ENCODE measurements around the gene ZHX3. TPM values are rescaled to one million over a fixed set of nuclear protein-coding genes. Genes with fewer than 3 reads are reported as not detected.

ZHX3 gene
- total RNA-seq, 2 experiments from 2014 or later: 12.8 to 15.4 TPM

- DNase-seq: no peak
- Mint-ChIP-seq H3K4me1 (peaks cover 2% of the 10 kb centered on the region), H3K9me3 (ENCODE audit: low read depth) (no peaks in the 10 kb centered on the region), H3K36me3 (ENCODE audit: low read depth) (no peaks in the 10 kb centered on the region), H3K27ac (no peak overlapping the region), H3K4me3 (no peak overlapping the region), H3K27me3 (no peaks in the 10 kb centered on the region)
- ChIA-PET POLR2A (no interaction called here), CTCF (no interaction called here)
- intact Hi-C loops (cut with DNase I, micrococcal nuclease): no loop called here
- ATAC-seq: no peak
Measured at GRCh38 chr20:41307021-41307420, 10.5 kb downstream of the ZHX3 start.

DNA sequence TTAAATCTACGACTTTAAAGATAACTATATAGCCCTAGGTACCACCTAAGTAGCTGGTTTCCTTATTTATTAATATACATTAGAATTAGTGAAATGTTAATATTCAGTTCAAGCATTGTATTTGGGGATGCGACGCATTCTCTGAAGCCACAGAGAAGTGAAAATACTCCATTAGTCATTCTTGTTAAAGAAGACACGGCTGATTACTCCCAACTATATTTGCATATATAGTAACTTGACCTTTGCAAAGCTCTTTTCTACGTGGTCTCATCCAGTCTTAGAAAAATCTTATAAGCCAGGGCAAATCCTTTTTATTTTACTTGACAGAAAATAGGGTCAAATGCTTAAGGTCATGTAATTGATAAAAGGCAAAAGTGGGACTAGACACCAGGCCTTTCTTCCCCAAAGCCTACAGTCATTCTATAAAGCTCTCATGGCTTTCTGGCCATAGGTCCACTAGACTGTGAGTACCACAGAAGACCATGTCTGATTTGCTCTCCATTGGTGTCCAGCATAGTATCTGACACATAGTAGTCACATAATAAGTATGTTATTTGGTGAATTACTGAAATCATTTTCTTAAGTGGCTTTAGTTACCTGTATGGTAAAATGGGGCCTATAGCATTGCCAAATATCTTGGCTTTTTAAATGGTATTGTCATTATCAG is 11.3 kb downstream of the ZHX3 start:
- intact Hi-C loops (cut with DNase I, micrococcal nuclease): no loop called here
- H3K9me3 Mint-ChIP-seq (ENCODE audit: low read depth): no peaks in the 10 kb centered on the region
- H3K27ac Mint-ChIP-seq: no peak overlapping the region
- DNase-seq (no peak), ATAC-seq (no peak)
- POLR2A ChIA-PET: no interaction called here
- CTCF ChIA-PET: interaction anchor here (0.6 kb wide), 1 partner anchor 249 kb away, joined by 3 read pairs; no protein-coding TSS in a partner anchor
- no peak overlapping the region for H3K4me3 Mint-ChIP-seq
- H3K27me3 Mint-ChIP-seq: no peaks in the 10 kb centered on the region
- no peaks in the 10 kb centered on the region for H3K36me3 Mint-ChIP-seq (ENCODE audit: low read depth)
- peaks cover 2% of the 10 kb centered on the region for H3K4me1 Mint-ChIP-seq

GRCh38 chr20:41304424-41305079 is 13.0 kb downstream of the ZHX3 start:
- ATAC-seq: no peak

DNA sequence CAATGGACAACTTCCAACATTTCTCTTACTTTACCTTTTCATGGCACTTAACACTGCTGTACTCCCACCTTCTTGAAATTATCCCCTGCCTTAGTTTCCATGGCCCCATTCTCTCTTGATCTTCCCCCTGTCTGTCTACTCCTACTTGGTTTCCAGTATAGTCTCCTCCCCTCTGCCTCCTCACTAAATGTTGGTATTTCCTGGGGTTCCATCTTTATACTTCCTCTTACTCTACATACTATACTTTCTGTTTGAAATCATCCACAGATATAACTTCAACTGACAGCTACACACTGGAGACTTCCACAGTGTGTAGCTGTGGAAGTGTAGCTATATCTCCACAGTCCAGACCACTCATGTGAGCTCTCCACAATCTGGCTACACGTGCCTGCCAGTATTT is 13.5 kb downstream of the ZHX3 start:
- Mint-ChIP-seq H3K9me3 (ENCODE audit: low read depth) (no peaks in the 10 kb centered on the region), H3K27me3 (no peaks in the 10 kb centered on the region), H3K27ac (no peak overlapping the region), H3K4me1 (peaks cover 2% of the 10 kb centered on the region), H3K4me3 (no peak overlapping the region), H3K36me3 (ENCODE audit: low read depth) (no peaks in the 10 kb centered on the region)
- POLR2A ChIA-PET: no interaction called here
- DNase-seq (no peak), ATAC-seq (no peak)
- intact Hi-C loops (cut with DNase I, micrococcal nuclease): no loop called here
- CTCF ChIA-PET: interaction anchor here (1.1 to 1.3 kb wide), 3 partner anchors 10 to 37 kb away, joined by 3 to 4 read pairs (median 3); partner anchors contain the start of gene LPIN3

More at GRCh38 chr20:41304424-41305079, 13.0 kb downstream of the ZHX3 start:
- H3K9me3 Mint-ChIP-seq (ENCODE audit: low read depth): no peaks in the 10 kb centered on the region
- H3K36me3 Mint-ChIP-seq (ENCODE audit: low read depth): no peaks in the 10 kb centered on the region
- no peaks in the 10 kb centered on the region for H3K27me3 Mint-ChIP-seq
- DNase-seq: no peak
- peaks cover 2% of the 10 kb centered on the region for H3K4me1 Mint-ChIP-seq
- no peak overlapping the region for H3K4me3 Mint-ChIP-seq
- POLR2A ChIA-PET: no interaction called here
- CTCF ChIA-PET: interaction anchor here (1.1 kb wide), 2 partner anchors 11 to 33 kb away, joined by 3 to 4 read pairs; no protein-coding TSS in a partner anchor
- intact Hi-C loops (cut with DNase I, micrococcal nuclease): no loop called here
- no peak overlapping the region for H3K27ac Mint-ChIP-seq

DNA sequence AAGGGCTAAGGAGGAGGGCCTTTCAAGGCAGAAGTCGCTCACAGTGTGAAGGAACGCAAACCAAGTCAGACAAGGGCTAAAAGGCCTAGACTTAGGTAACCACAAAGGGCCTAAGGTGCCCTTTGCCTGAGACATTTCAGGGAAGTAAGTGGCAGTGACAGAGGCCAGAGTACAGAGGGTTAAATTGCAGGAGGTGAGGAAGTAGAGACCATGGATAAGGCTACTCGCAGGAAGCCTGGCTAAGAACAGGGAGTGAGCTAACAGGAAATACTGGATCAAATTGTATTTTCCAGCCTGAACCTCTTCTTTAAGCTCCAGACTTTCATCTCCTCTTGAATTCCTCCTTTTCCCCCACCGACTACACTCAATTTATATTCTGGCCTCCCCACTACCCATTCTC is 16.6 kb downstream of the ZHX3 start:
- ChIA-PET CTCF (no interaction called here), POLR2A (no interaction called here)
- Mint-ChIP-seq H3K27me3 (no peaks in the 10 kb centered on the region), H3K27ac (no peak overlapping the region), H3K4me1 (peaks cover 4% of the 10 kb centered on the region), H3K4me3 (no peak overlapping the region), H3K36me3 (ENCODE audit: low read depth) (no peaks in the 10 kb centered on the region), H3K9me3 (ENCODE audit: low read depth) (no peaks in the 10 kb centered on the region)
- no peak for ATAC-seq
- intact Hi-C loops (cut with DNase I, micrococcal nuclease): no loop called here
- DNase-seq: no peak

GRCh38 chr20:41300383-41300782 is 17.1 kb downstream of the ZHX3 start:
- no peaks in the 10 kb centered on the region for H3K9me3 Mint-ChIP-seq (ENCODE audit: low read depth)
- no peak overlapping the region for H3K27ac Mint-ChIP-seq
- no peak for DNase-seq
- ATAC-seq: no peak
- H3K36me3 Mint-ChIP-seq (ENCODE audit: low read depth): no peaks in the 10 kb centered on the region
- ChIA-PET CTCF (interaction anchor here (0.6 kb wide), 1 partner anchor 26 kb away, joined by 3 read pairs; no protein-coding TSS in a partner anchor), POLR2A (no interaction called here)
- intact Hi-C loops (cut with DNase I, micrococcal nuclease): no loop called here
- H3K4me1 Mint-ChIP-seq: peaks cover 4% of the 10 kb centered on the region
- no peaks in the 10 kb centered on the region for H3K27me3 Mint-ChIP-seq
- H3K4me3 Mint-ChIP-seq: no peak overlapping the region

DNA sequence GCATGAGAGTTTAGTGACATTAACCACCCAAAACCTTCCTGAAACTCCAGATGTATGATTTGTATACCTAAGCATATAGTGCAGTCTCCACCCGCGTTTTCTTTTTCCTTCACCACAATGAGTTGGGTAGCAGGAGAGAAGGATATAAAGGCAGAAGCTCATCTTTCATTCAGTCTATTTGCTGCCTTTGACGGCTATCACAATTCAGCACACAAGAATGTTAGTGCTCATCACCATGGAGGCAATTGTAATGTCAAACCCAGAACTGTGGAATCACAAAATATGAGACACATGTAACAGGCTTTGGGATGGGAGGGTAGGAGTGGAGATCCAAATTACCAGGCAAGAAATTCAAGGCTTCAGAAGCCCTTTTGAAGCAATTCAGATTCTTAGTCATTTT is 17.6 kb downstream of the ZHX3 start:
- CTCF ChIA-PET: interaction anchor here (0.6 to 1.5 kb wide), 2 partner anchors 25 to 28 kb away, joined by 3 read pairs; no protein-coding TSS in a partner anchor
- Mint-ChIP-seq H3K36me3 (ENCODE audit: low read depth) (no peaks in the 10 kb centered on the region), H3K27me3 (no peaks in the 10 kb centered on the region), H3K9me3 (ENCODE audit: low read depth) (no peaks in the 10 kb centered on the region), H3K4me1 (peaks cover 4% of the 10 kb centered on the region), H3K27ac (no peak overlapping the region), H3K4me3 (no peak overlapping the region)
- intact Hi-C loops (cut with DNase I, micrococcal nuclease): no loop called here
- ATAC-seq (no peak), DNase-seq (no peak)
- POLR2A ChIA-PET: no interaction called here

DNA sequence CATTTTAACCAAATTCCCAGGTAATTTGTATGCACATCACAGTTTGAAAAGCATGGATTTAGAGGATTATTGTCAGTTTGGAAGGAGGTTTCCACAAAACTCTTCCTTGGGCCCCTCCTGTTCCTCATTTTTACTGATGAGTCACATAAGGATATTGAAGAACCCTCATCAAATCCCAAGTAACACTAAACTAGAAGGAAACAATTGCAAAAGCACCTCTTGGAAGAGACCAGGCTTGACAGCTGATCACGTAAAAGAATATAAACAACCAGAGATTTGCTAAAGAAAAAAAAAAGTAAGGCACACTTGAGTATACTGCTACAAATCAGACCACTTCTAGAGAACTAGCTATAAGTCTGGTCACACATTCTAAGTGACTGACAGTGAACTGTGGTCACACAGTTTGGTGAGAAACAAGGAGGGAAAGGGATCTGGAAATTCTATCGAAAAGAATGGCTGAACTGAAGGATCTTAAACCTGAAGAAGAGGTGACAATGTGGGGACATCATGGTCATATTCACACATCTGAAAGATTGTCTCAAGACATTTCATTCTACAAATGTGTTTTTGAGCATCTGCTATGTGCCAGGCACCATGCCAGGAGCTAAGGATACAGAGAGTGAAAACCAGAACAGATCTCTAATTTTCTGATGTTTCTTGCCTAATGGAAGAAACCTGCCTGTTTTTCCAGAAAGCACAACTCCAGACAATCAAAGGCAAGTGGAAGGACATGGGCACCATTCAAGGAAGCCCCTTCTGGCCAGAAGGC is 24.1 kb downstream of the ZHX3 start:
- POLR2A ChIA-PET: no interaction called here
- Mint-ChIP-seq H3K27me3 (no peaks in the 10 kb centered on the region), H3K4me3 (no peak overlapping the region)

DNA sequence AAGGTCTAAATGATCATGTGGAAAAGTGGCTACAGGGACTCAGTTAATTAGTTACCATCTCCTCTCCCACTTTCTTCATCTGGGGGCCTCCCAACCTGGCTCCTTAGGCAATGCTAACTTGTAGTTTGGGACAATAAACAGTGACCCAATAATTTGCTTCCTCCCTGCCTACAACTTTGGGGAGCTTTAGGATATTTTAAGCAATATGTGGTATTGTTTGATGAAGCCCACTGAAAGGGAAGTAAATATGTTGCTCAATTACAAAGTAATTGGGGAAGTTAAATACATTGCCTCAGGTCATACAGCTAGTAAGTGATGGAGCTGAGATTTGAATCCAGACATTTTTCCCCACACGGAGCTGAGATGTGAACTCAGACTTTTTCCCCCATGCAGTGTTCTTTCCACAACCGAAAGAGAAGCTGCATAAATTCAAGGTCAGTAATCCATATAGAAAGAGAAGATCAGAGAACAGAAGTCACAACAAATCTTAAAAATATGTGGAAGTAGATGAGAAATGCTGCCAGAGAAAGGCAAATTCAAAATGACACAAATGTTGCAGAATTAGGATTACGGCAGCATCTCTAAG is 26.6 kb downstream of the ZHX3 start:
- Mint-ChIP-seq H3K27ac (no peak overlapping the region), H3K4me3 (no peak overlapping the region), H3K36me3 (ENCODE audit: low read depth) (peaks cover 10% of the 10 kb centered on the region), H3K9me3 (ENCODE audit: low read depth) (peaks cover 16% of the 10 kb centered on the region), H3K27me3 (no peaks in the 10 kb centered on the region), H3K4me1 (peaks cover 4% of the 10 kb centered on the region)
- no peak for DNase-seq
- CTCF ChIA-PET: no interaction called here
- intact Hi-C loops (cut with DNase I, micrococcal nuclease): no loop called here
- no peak for ATAC-seq
- POLR2A ChIA-PET: no interaction called here

More for the DNA sequence above, 24.1 kb downstream of the ZHX3 start:
- no peaks in the 10 kb centered on the region for H3K9me3 Mint-ChIP-seq (ENCODE audit: low read depth)
- CTCF ChIA-PET: interaction anchor here (0.6 to 1.4 kb wide), 4 partner anchors 10 to 223 kb away, joined by 3 to 4 read pairs (median 3); no protein-coding TSS in a partner anchor
- no peaks in the 10 kb centered on the region for H3K36me3 Mint-ChIP-seq (ENCODE audit: low read depth)
- H3K27ac Mint-ChIP-seq: no peak overlapping the region
- intact Hi-C loops (cut with DNase I, micrococcal nuclease): no loop called here
- H3K4me1 Mint-ChIP-seq: peaks cover 4% of the 10 kb centered on the region
- ATAC-seq: no peak
- DNase-seq: no peak

DNA sequence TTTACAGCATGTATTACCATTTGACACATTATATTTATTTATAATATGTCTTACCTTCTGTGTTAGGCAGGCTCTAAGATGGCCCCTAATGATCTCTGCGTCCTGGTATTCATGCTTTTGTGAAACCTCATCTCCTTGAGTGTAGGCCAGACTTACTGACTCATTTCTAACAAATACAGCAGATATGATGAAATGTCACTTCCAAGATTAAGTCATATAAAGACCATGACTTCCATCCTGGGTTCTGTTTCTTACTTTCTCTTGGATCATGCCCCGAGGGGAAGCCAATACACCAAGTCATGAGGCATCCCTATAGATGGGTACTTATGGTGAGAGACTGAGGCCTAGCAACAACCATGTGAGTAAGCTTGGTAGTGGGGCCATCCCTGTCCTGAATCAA is 30.2 kb downstream of the ZHX3 start:
- Mint-ChIP-seq H3K36me3 (ENCODE audit: low read depth) (peaks cover 10% of the 10 kb centered on the region), H3K27ac (no peak overlapping the region), H3K9me3 (ENCODE audit: low read depth) (peaks cover 16% of the 10 kb centered on the region), H3K4me3 (no peak overlapping the region), H3K4me1 (peaks cover 4% of the 10 kb centered on the region), H3K27me3 (no peaks in the 10 kb centered on the region)
- ChIA-PET CTCF (interaction anchor here (1.1 kb wide), 1 partner anchor 12 kb away, joined by 3 read pairs; no protein-coding TSS in a partner anchor), POLR2A (no interaction called here)
- intact Hi-C loops (cut with DNase I, micrococcal nuclease): no loop called here
- ATAC-seq (peak; percentile 76), DNase-seq (peak; percentile 9)

DNA sequence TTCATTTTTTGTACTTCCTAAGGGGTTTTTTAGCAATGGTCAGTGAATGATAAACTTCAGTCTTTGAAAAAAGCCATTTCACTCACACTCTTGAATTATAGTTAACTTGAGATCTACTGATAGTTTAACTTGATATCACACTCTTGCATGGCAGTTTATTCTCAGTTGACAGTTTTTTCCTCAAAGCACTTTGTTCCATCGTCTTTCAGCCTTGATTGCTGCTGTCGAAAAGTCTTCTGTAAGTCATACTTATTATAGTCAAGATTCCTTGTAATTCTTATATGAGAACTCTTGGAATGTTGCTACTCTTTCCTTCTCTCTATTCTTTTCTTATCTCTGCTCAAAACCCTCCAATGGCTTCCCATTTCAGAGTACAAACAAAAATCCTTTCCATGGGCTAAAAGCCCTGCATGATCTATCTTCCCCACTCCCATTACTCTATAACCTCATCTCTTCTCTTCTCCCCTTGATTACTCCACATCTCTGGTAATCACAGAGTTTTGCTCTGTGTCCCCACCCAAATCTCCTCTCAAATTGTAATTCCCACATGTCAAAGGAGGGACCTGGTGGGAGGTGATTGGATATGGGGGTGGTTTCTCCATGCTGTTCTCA is 31.2 kb downstream of the ZHX3 start:
- H3K27me3 Mint-ChIP-seq: no peaks in the 10 kb centered on the region
- ChIA-PET POLR2A (no interaction called here), CTCF (no interaction called here)
- H3K9me3 Mint-ChIP-seq (ENCODE audit: low read depth): peaks cover 16% of the 10 kb centered on the region
- intact Hi-C loops (cut with DNase I, micrococcal nuclease): no loop called here
- ATAC-seq: no peak
- H3K4me1 Mint-ChIP-seq: peaks cover 4% of the 10 kb centered on the region
- no peak for DNase-seq
- H3K4me3 Mint-ChIP-seq: no peak overlapping the region
- no peak overlapping the region for H3K27ac Mint-ChIP-seq
- peaks cover 10% of the 10 kb centered on the region for H3K36me3 Mint-ChIP-seq (ENCODE audit: low read depth)
